Fibroblast of the aortic adventitia (primary cell): ENCODE measurements around the gene CHPT1. TPM values are rescaled to one million over a fixed set of nuclear protein-coding genes. Genes with fewer than 3 reads are reported as not detected.

Experiments used
- DNase-seq: peaks from one replicate; pipeline ENCODE4 v3.0.0-alpha.2; 2010; ENCODE audit warnings: low read depth
- H3K4me3 ChIP-seq: 2 replicates; pipeline ENCODE4 v1.5.1; 2011; ENCODE audit warnings: low read depth, mild to moderate bottlenecking, control low read depth, low read length, moderate library complexity
- total RNA-seq: library from RNA; depleted of rRNA; stranded (reverse); fragments of >200 nt; gene quantifications from 2 replicates; pipeline ENCODE4 v1.2.3, GENCODE V29; 2012; ENCODE audit warnings: low replicate concordance
- TF ChIP-seq, protein P1 (sequence below): IDR thresholded peaks from 2 replicates; pipeline ENCODE4 v1.5.1; 2011; ENCODE audit warnings: mild to moderate bottlenecking, low read length, control low read depth, inconsistent platforms; ENCODE audit not compliant: insufficient read depth

The CHPT1 gene
- total RNA-seq, 1 donor = 27.4 TPM

GRCh38 chr12:101768781-101769180, 71.3 kb downstream of the CHPT1 start:
- H3K4me3 ChIP-seq = no peak overlapping the region
- TF ChIP-seq, protein P1, sequence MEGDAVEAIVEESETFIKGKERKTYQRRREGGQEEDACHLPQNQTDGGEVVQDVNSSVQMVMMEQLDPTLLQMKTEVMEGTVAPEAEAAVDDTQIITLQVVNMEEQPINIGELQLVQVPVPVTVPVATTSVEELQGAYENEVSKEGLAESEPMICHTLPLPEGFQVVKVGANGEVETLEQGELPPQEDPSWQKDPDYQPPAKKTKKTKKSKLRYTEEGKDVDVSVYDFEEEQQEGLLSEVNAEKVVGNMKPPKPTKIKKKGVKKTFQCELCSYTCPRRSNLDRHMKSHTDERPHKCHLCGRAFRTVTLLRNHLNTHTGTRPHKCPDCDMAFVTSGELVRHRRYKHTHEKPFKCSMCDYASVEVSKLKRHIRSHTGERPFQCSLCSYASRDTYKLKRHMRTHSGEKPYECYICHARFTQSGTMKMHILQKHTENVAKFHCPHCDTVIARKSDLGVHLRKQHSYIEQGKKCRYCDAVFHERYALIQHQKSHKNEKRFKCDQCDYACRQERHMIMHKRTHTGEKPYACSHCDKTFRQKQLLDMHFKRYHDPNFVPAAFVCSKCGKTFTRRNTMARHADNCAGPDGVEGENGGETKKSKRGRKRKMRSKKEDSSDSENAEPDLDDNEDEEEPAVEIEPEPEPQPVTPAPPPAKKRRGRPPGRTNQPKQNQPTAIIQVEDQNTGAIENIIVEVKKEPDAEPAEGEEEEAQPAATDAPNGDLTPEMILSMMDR = no peak
- DNase-seq = no peak

- TF ChIP-seq, protein P1 = no peak
- H3K4me3 ChIP-seq = no peak overlapping the region
- no peak for DNase-seq
These were observed 72.4 kb downstream of the CHPT1 start for GRCh38 chr12:101769865-101770264.

DNA sequence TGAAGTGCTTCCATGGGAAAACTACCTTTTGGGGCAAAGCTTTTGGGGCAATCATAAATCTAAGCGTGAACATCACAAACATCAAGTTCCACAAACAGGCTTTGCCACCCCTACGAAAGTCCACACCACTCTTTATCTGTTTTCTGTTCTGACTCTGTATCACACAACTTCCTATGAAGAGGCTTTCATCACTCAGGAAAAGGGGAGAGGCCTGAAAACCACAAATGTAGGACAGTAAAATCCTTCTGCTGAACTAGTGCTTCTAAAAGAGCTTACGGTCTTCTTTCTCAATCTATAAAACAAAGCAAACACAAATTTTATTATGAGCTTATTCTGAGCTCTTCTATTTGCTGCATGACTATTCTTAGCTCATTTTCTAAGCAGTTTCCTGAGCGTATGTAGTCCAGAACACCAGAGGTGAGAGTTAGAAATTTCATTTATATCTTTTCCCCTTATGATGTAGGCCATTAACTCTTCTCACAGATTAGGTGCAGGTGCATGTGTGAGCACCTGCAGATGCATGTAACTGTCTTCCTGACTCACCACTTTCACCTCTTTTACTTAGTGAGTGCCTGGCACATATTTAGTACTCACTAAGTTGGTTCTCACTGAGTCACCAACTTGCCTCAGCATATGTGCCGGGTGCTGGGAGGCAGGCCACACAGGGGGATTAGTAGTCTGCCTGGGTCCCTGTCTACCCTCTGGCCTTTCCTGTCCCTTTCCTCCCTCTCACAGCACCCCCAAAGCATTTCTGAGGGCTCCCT, 74.8 kb downstream of the CHPT1 start:
- TF ChIP-seq, protein P1 = no peak
- H3K4me3 ChIP-seq = no peak overlapping the region
- DNase-seq = no peak

GRCh38 chr12:101773650-101774162, 76.3 kb downstream of the CHPT1 start:
- no peak overlapping the region for H3K4me3 ChIP-seq
- TF ChIP-seq, protein P1 = peak; percentile 92
- DNase-seq = peak; percentile 84

DNA sequence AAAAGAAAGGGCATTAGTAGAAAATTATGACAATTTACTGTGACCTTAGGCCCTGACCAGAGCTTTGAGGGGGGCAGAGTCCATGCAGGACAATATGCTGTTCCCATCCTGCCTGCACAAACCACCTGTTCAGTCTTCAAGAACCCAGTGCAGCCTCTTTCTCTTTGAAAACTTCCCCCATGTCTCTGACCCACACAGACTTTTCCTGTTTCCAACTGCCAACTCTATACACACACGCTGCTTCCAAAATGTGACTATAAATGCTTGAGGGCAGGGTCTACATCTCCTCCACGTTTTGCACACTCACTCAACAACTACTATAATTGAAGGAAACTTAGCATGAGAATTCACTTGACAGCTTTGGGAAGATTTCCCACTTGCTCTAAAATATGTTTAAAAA, 78.4 kb downstream of the CHPT1 start:
- TF ChIP-seq, protein P1 = no peak
- H3K4me3 ChIP-seq = no peak overlapping the region
- DNase-seq = no peak

- TF ChIP-seq, protein P1 = no peak
- DNase-seq = no peak
- H3K4me3 ChIP-seq = no peak overlapping the region
These were observed 80.0 kb downstream of the CHPT1 start for GRCh38 chr12:101777485-101777884.
